ENCODE measurements around the gene RNF7.

DNA sequence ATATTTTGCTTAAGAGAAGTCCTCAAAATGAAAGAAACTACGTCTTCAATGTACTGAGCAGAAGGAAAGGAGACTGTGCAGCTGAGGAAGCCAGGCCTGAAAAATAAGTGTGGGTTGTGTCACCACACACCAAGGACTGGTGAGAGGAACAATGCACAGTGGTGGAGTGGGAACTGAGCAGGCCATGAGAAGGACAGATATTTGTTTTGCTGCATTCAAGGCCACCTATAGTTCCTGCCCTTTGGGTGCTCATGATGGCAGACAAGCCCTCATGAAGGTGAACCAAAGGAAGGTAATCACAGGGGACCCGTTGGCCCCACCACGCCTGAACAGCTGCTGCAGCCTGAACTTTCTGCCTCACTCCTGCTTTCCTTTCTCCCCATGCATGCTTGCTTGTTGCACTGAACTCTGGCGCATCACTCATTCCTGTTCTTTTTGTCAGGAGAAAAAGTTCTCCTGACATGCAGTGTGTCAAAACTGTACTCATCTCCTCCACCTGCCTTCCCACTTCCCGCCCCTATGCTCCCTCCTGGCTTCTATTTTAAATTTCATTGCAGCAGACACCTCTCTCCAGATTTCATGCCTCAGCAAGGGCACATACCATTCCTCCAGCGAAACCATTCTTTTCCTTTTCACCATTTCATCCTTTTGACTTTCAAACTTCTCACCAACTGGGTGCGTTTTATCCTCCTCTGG is 2.2 kb upstream of the RNF7 start:
- no peak for TF ChIP-seq CREB1 (IDR thresholded peaks at IDR 0.05; ENCODE audit: low read depth)
- no peak for TF ChIP-seq YY1 (IDR thresholded peaks at IDR 0.05; ENCODE audit: low read depth)
- TF ChIP-seq, protein P1, sequence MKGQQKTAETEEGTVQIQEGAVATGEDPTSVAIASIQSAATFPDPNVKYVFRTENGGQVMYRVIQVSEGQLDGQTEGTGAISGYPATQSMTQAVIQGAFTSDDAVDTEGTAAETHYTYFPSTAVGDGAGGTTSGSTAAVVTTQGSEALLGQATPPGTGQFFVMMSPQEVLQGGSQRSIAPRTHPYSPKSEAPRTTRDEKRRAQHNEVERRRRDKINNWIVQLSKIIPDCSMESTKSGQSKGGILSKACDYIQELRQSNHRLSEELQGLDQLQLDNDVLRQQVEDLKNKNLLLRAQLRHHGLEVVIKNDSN (IDR thresholded peaks at IDR 0.05), result no peak
